Activated CD4-positive, alpha-beta T cell treated with anti-CD3 and anti-CD28 coated beads for 36 hours (primary cell): Measurements from ENCODE around the gene PROB1. TPM values are rescaled to one million over a fixed set of nuclear protein-coding genes. Genes with fewer than 3 reads are reported as not detected.
A peak's percentile ranks its signal among the peaks of the same experiment; 100 is the strongest.
"Not testable (repeated sequence)": the region's sequence is repeated elsewhere in the genome, so short reads cannot be mapped to it uniquely, and the experiment has no call there.

Experiments used
- ATAC-seq: fragments of 200-7000 bp; cut with Tn5 transposase; one replicate; pipeline ENCODE4 v1.10.0; 2021; ENCODE audit warnings: mild to moderate bottlenecking, moderate library complexity
- CTCF ChIA-PET: fragments of 350-600 bp; sonication (Branson Sonifier 250); formaldehyde crosslinking; loops from one replicate; lab custom pipeline; 2021; ENCODE audit warnings: antibody characterized with exemption; lab: Charles Lee
- POLR2A ChIA-PET: fragments of 350-600 bp; sonication (Branson Sonifier 250); formaldehyde crosslinking; loops from one replicate; lab custom pipeline; 2021; ENCODE audit warnings: antibody characterized with exemption, inconsistent platforms; lab: Charles Lee
- DNase-seq: peaks from one replicate; pipeline ENCODE4 v3.0.0-alpha.2; 2020
- H3K27ac Mint-ChIP-seq: one replicate; pipeline ENCODE4 v1.8.0; 2021; ENCODE audit warnings: mixed read lengths
- H3K27me3 Mint-ChIP-seq: one replicate; pipeline ENCODE4 v1.8.0; 2021; ENCODE audit warnings: mixed read lengths
- H3K36me3 Mint-ChIP-seq: one replicate; pipeline ENCODE4 v1.8.0; 2021; ENCODE audit warnings: low read depth, mixed read lengths
- H3K4me1 Mint-ChIP-seq: one replicate; pipeline ENCODE4 v1.8.0; 2021; ENCODE audit warnings: mixed read lengths
- H3K4me3 Mint-ChIP-seq: one replicate; pipeline ENCODE4 v1.8.0; 2021; ENCODE audit warnings: mild to moderate bottlenecking, moderate library complexity, mixed read lengths
- H3K9me3 Mint-ChIP-seq: one replicate; pipeline ENCODE4 v1.8.0; 2021; ENCODE audit warnings: low read depth, mixed read lengths
- intact Hi-C, 2 experiments: fragments of 100-400 bp; cut with DNase I in 1 of 2; cut with micrococcal nuclease in 1 of 2; formaldehyde crosslinking; loops; one replicate each; pipeline versions ENCODE4 v1.14.2 to v1.15.1; 2022 to 2024; cut with DNase I, micrococcal nuclease
- total RNA-seq, 2 experiments: library from RNA; stranded (reverse); gene quantifications; one replicate each; pipeline ENCODE4 v1.2.3, GENCODE V29; 2021

PROB1 gene, protein sequence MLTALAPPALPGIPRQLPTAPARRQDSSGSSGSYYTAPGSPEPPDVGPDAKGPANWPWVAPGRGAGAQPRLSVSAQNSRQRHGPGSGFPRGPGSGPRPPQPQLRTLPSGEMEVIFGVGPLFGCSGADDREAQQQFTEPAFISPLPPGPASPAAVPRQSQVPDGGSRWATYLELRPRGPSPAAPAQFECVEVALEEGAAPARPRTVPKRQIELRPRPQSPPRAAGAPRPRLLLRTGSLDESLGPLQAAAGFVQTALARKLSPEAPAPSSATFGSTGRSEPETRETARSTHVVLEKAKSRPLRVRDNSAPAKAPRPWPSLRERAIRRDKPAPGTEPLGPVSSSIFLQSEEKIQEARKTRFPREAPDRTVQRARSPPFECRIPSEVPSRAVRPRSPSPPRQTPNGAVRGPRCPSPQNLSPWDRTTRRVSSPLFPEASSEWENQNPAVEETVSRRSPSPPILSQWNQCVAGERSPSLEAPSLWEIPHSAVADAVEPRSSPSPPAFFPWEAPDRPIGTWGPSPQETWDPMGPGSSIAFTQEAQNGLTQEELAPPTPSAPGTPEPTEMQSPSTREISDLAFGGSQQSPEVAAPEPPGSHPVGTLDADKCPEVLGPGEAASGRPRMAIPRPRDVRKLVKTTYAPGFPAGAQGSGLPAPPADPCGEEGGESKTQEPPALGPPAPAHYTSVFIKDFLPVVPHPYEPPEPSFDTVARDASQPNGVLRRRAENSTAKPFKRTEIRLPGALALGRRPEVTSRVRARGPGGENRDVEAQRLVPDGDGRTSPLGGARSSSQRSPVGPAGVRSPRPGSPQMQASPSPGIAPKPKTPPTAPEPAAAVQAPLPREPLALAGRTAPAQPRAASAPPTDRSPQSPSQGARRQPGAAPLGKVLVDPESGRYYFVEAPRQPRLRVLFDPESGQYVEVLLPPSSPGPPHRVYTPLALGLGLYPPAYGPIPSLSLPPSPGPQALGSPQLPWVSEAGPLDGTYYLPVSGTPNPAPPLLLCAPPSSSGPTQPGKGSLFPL
- 1 to 10 TPM; 3.2 TPM for total RNA-seq

DNA sequence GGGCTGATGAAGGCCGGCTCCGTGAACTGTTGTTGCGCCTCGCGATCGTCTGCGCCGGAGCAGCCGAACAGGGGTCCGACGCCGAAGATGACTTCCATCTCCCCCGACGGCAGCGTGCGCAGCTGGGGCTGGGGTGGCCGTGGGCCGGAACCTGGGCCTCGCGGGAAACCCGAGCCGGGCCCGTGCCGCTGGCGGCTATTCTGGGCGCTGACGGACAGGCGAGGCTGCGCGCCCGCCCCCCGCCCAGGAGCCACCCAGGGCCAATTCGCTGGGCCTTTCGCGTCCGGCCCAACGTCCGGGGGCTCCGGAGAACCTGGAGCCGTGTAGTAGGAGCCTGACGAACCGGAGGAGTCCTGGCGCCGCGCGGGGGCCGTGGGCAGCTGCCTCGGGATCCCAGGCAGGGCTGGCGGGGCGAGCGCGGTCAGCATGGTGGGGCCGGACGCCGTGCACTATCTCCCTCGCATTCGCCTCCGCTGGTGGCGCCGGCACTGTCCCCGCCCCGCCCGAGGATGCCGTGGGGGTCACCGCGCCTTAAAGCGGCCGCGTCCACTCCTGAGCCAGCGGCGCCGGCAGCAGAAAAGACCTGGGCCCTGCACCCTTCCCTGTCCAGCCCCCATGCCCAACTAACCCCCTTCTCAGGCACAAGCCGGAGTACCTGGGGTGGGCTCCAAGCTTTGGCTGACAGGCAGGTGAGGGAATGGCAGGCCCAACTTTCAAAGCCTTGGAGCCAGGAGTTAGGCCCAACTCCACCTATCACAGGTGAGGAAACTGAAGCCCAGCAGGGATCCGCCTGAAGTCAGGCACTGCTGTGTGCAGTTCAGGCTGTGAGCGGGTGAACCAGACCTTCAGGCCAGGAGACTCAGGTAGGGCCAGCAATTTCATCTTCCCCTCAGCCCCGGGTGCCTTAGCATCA, at the start of gene PROB1:
TSS of gene PROB1 (minus strand) at position 451 of the 913 bp plus-strand sequence. CDS start at position 428, 23 bp downstream.
- no peaks in the 10 kb centered on the region for H3K27me3 Mint-ChIP-seq
- H3K36me3 Mint-ChIP-seq = peaks cover 9% of the 10 kb centered on the region
- intact Hi-C loops = loop anchor here (5.0 to 10.0 kb wide), 4 partner anchors 123 to 740 kb away; partner anchors contain the start of gene SIL1 (in 1 of the 2)
- ATAC-seq (no peak), DNase-seq (no peak)
- POLR2A ChIA-PET = interaction anchor here (0.5 kb wide), 2 partner anchors 185 to 825 kb away, joined by 6 to 7 read pairs; no protein-coding TSS in a partner anchor
- H3K27ac Mint-ChIP-seq = peak within 1 kb of the TSS; percentile 19
- H3K4me3 Mint-ChIP-seq = peak within 1 kb of the TSS; percentile 78
- H3K4me1 Mint-ChIP-seq = peaks cover 37% of the 10 kb centered on the region
- CTCF ChIA-PET = interaction anchor here (0.6 to 2.0 kb wide), 5 partner anchors 12 to 329 kb away, joined by 4 to 5 read pairs (median 4); partner anchors contain the start of gene PAIP2
- no peaks in the 10 kb centered on the region for H3K9me3 Mint-ChIP-seq

DNA sequence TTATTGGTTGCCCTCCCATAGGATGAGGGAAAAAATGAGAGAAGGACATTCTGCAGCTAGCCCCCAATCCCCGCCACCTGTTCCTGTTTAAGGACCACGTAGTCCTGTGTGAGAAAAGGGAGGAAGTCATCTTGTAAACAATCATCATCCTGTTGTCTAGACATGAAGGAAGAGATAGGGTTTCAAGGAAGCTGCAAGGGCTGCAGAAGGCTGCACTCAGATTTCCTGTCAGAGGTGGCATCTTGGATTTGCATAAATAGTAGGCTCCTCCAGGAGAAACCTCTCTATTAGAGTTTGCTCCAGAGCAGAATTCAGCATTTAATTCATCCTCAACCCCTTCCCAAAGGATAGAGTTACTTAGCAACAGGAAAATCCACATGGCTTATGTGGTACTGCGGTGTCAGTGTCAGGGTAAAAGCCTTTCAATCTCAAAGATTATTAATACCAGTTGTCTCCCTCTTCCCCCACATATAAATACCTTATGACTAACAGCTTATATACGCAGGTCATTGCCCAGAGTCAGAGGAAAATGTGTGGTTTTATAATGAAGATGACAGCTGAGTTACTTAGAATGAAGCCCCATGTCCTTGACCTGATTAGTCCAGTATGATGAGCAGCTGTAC, 49.0 kb upstream of the PROB1 start:
- Mint-ChIP-seq H3K36me3 (peaks cover 14% of the 10 kb centered on the region), H3K9me3 (peaks cover 2% of the 10 kb centered on the region), H3K27ac (peak overlapping the region; percentile 93), H3K4me1 (peaks cover 81% of the 10 kb centered on the region), H3K27me3 (no peaks in the 10 kb centered on the region), H3K4me3 (no peak overlapping the region)
- intact Hi-C loops = no loop called here
- POLR2A ChIA-PET = interaction anchor here (1.0 kb wide), 1 partner anchor 30 kb away, joined by 4 read pairs; no protein-coding TSS in a partner anchor
- DNase-seq = no peak
- ATAC-seq = peak; percentile 11
- CTCF ChIA-PET = interaction anchor here (0.6 to 1.1 kb wide), 3 partner anchors 12 to 69 kb away, joined by 3 to 4 read pairs (median 4); no protein-coding TSS in a partner anchor

DNA sequence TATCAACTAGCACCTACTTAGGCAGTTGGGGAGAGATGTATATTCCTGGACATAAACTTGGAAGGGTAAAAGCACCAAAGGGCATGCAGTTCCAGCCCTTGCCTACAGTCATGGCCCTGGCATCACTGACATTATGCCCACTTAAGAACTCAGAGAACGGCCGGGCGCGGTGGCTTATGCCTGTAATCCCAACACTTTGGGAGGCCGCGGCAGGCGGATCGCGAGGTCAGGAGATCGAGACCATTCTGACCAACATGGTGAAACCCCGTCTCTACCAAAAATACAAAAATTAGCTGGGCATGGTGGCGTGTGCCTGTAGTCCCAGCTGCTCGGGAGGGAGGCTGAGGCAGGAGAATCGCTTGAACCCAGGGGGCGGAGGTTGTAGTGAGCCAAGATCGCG, 45.5 kb upstream of the PROB1 start:
- peak overlapping the region; percentile 94 for H3K4me3 Mint-ChIP-seq

DNA sequence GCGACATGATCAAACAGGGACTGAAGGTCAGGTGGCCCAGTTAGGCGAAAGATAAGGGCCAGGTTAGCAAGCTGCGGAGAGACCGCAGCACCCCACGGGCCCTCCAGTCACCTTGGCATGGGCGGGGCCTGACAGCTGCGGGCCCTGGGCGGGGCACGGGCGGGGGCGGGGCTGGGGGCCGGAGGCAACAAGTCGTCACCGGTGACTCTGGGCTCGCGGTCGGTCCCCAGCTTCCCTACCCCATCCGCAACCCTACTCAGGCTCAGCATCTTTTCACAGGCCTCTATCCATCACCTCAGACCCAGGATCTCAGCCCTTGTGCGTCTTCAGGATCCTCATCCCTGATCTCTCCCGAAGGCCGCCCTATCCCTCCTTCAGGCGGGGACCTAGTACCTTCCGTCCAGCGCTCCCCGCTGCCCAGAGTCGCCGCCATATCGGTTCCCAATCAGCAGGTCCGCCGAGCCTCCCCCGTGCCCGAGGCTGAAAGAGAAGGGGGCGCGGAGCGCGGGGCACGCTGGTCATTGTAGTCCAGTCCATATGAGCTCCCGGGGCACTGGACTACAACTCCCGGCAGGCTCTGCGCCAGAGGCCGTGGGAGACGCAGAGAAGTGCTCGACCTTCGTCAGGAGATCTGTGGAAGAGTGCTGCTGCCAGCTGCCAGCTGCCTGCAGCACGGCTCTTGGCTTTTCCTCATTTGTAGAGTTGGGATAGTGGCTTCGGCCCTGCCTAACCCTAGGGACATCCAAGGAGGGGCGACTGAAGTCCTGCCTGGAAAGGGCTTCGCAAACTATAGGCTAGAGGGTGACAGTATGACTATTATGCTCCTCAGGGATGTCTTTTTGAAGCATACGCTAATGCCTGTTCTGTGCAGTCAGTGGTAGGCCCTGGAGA, 44.4 kb upstream of the PROB1 start, which contains the start of gene DNAJC18:
TSS of gene DNAJC18 (minus strand) at position 513 of the 891 bp plus-strand sequence. CDS start at position 433, 80 bp downstream.
- Mint-ChIP-seq H3K27me3 (no peaks in the 10 kb centered on the region), H3K27ac (peak within 1 kb of the TSS; percentile 99), H3K36me3 (peaks cover 15% of the 10 kb centered on the region), H3K4me3 (peak within 1 kb of the TSS; percentile 94), H3K4me1 (peaks cover 55% of the 10 kb centered on the region), H3K9me3 (no peaks in the 10 kb centered on the region)
- intact Hi-C loops = loop anchor here (1.0 to 5.0 kb wide), 13 partner anchors 8 to 668 kb away; partner anchors contain the start of genes STING1 (in 2 of the 2), SPATA24 (in 1 of the 2) and UBE2D2 (in 1 of the 2)
- CTCF ChIA-PET = interaction anchor here (0.6 to 2.4 kb wide), 12 partner anchors 8 to 121 kb away, joined by 3 to 18 read pairs (median 4); partner anchors contain the start of gene STING1
- peak; percentile 86 for ATAC-seq
- POLR2A ChIA-PET = interaction anchor here (0.6 to 1.7 kb wide), 13 partner anchors 9 to 165 kb away, joined by 3 to 22 read pairs (median 5); partner anchors contain the start of genes PAIP2 and STING1
- peak; percentile 97 for DNase-seq

More for the DNA sequence above, 45.5 kb upstream of the PROB1 start:
- intact Hi-C loops, H3K9me3 Mint-ChIP-seq, H3K36me3 Mint-ChIP-seq, DNase-seq, ATAC-seq, H3K27me3 Mint-ChIP-seq: not testable (repeated sequence)
- peak overlapping the region; percentile 99 for H3K27ac Mint-ChIP-seq
- POLR2A ChIA-PET = interaction anchor here (0.6 kb wide), 1 partner anchor 56 kb away, joined by 4 read pairs; no protein-coding TSS in a partner anchor
- peaks cover 65% of the 10 kb centered on the region for H3K4me1 Mint-ChIP-seq
- CTCF ChIA-PET = interaction anchor here (1.4 to 2.4 kb wide), 2 partner anchors 20 to 42 kb away, joined by 4 to 11 read pairs; partner anchors contain the start of gene STING1

DNA sequence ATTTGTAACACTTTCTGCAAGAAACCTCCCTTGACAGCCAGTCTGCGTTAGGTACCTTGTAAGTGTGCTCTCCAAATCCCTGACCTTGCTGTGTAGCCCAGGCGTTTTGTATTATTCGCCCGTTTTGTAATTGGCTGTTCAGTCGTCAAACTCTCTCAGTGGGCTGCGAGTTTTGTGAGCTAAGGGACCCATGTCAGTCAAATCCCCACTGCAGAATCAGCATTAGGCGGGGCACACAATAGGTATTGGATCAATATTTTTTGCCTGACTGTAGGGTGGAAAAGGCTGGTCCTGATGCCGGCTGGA, 43.8 kb upstream of the PROB1 start:
- POLR2A ChIA-PET = interaction anchor here (0.6 to 1.7 kb wide), 11 partner anchors 9 to 127 kb away, joined by 3 to 22 read pairs (median 5); partner anchors contain the start of genes PAIP2 and STING1
- H3K36me3 Mint-ChIP-seq = peaks cover 15% of the 10 kb centered on the region
- peak overlapping the region; percentile 99 for H3K27ac Mint-ChIP-seq
- no peaks in the 10 kb centered on the region for H3K27me3 Mint-ChIP-seq
- CTCF ChIA-PET = interaction anchor here (0.6 to 3.8 kb wide), 11 partner anchors 8 to 120 kb away, joined by 3 to 21 read pairs (median 4); partner anchors contain the start of gene STING1
- intact Hi-C loops = loop anchor here (1.0 to 5.0 kb wide), 13 partner anchors 9 to 669 kb away; partner anchors contain the start of genes STING1 (in 2 of the 2), SPATA24 (in 1 of the 2) and UBE2D2 (in 1 of the 2)
- peak overlapping the region; percentile 94 for H3K4me3 Mint-ChIP-seq
- peaks cover 49% of the 10 kb centered on the region for H3K4me1 Mint-ChIP-seq
- no peaks in the 10 kb centered on the region for H3K9me3 Mint-ChIP-seq
- DNase-seq (no peak), ATAC-seq (no peak)

DNA sequence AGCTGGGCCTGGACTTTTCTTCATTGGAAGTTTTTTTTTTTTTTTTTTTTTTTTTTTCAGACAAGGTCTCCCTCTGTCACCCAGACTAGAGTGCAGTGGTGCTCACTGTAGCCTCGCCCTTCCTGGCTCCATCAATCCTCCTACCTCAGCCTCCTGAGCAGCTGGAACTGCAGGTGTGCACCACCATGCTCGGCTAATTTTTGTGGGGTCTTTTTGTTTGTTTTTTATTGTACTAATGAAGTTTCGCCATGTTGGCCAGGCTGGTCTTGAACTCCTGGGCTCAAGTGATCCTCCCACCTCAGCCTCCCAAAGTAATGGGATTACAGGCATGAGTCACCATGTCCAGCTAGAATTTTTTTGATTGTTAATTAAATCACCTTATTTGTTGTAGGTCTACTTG, 40.8 kb upstream of the PROB1 start:
- Mint-ChIP-seq H3K4me1 (peaks cover 38% of the 10 kb centered on the region), H3K4me3 (no peak overlapping the region), H3K9me3 (no peaks in the 10 kb centered on the region), H3K36me3 (peaks cover 16% of the 10 kb centered on the region), H3K27ac (no peak overlapping the region), H3K27me3 (no peaks in the 10 kb centered on the region)
- DNase-seq (no peak), ATAC-seq (no peak)
- ChIA-PET CTCF (interaction anchor here (0.8 to 3.8 kb wide), 5 partner anchors 8 to 83 kb away, joined by 3 to 21 read pairs (median 4); no protein-coding TSS in a partner anchor), POLR2A (interaction anchor here (0.6 kb wide), 1 partner anchor 123 kb away, joined by 3 read pairs; no protein-coding TSS in a partner anchor)
- intact Hi-C loops = loop anchor here in 1 of 2 experiments (5.0 kb wide), 1 partner anchor 142 kb away; no protein-coding TSS in a partner anchor

DNA sequence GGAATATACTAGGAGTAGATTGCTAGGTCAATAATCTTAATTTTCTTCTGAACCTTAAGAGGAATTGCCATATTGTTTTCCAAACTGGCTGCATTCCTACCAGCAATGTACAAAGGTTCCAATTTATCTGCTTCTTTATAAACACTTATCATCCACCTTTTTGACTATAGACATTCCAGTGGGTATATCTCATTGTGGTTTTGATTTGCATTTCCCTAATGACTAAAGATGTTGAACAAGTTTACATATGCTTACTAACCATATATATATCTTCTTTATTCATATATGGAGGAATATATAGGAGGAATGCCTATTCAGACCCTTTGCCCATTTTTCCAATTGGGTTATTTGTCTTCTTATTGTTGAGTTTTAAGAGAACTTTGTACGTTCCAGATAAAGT, 36.8 kb upstream of the PROB1 start:
- H3K4me1 Mint-ChIP-seq = peaks cover 15% of the 10 kb centered on the region
- no peaks in the 10 kb centered on the region for H3K27me3 Mint-ChIP-seq
- DNase-seq = no peak
- intact Hi-C loops = no loop called here
- ChIA-PET CTCF (interaction anchor here (1.5 to 3.1 kb wide), 2 partner anchors 23 to 81 kb away, joined by 3 to 12 read pairs; no protein-coding TSS in a partner anchor), POLR2A (no interaction called here)
- H3K27ac Mint-ChIP-seq = no peak overlapping the region
- H3K9me3 Mint-ChIP-seq = no peaks in the 10 kb centered on the region
- no peak overlapping the region for H3K4me3 Mint-ChIP-seq
- no peak for ATAC-seq
- peaks cover 20% of the 10 kb centered on the region for H3K36me3 Mint-ChIP-seq

DNA sequence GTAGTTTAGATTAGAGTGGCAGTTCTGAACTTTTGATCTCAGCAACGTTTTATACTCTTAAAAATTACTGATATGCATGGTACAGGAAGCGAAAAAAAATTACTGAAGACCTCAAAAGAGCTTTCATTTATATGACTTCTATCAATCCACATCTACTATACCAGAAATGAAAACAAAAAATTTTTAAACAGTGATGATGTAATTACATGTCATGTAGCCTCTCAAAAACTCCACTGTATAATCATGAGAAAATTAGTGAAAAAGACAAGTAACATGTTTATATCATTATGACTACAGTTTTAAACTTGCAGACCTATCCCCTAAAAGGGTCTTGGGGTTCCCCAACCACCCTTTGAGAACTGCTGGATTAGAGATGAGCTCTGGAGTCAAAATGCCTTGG, 35.1 kb upstream of the PROB1 start:
- H3K9me3 Mint-ChIP-seq = no peaks in the 10 kb centered on the region
- no peaks in the 10 kb centered on the region for H3K27me3 Mint-ChIP-seq
- H3K27ac Mint-ChIP-seq = peak overlapping the region; percentile 73
- intact Hi-C loops = no loop called here
- ATAC-seq (peak; percentile 65), DNase-seq (no peak)
- peaks cover 15% of the 10 kb centered on the region for H3K4me1 Mint-ChIP-seq
- POLR2A ChIA-PET = interaction anchor here (1.3 kb wide), 1 partner anchor 26 kb away, joined by 4 read pairs; no protein-coding TSS in a partner anchor
- H3K36me3 Mint-ChIP-seq = peaks cover 23% of the 10 kb centered on the region
- no peak overlapping the region for H3K4me3 Mint-ChIP-seq
- CTCF ChIA-PET = interaction anchor here (0.6 to 1.9 kb wide), 9 partner anchors 9 to 894 kb away, joined by 3 to 6 read pairs (median 3); partner anchors contain the start of gene DNAJC18
